Heart left ventricle (tissue), 16 donors: ENCODE results near the gene ANKRD52. TPM values are rescaled to one million over a fixed set of nuclear protein-coding genes. Genes with fewer than 3 reads are reported as not detected.
A peak's percentile ranks its signal among the peaks of the same experiment; 100 is the strongest.
"Not testable (repeated sequence)": the region's sequence is repeated elsewhere in the genome, so short reads cannot be mapped to it uniquely, and the experiment has no call there.

ENCODE experiments used
- ATAC-seq, 4 donors: fragments of 200-7000 bp; cut with Tn5 transposase; one replicate each; pipeline ENCODE4 v1.9.1; 2020 to 2022; ENCODE audit warnings: moderate library complexity in 4 of 4, mild to moderate bottlenecking in 3 of 4, moderate number of reproducible peaks in 1 of 4
- DNase-seq, 5 donors: peaks; one replicate each; pipeline ENCODE4 v3.0.0-alpha.2; 2020
- H3K27ac ChIP-seq, 12 donors: fragments of 200-600 bp; sonication (generic) in 4 of 12; one replicate each; pipeline versions ENCODE4 v1.5.0 to v1.8.0; 2016 to 2022; ENCODE audit warnings: mild to moderate bottlenecking in 2 of 12
- H3K27me3 ChIP-seq, 9 donors: fragments of 200-600 bp; sonication (generic) in 2 of 9; one replicate each; pipeline versions ENCODE4 v1.5.1 to v1.8.0; 2016 to 2022; ENCODE audit warnings: mild to moderate bottlenecking in 3 of 9
- H3K36me3 ChIP-seq, 9 donors: fragments of 200-600 bp; sonication (generic) in 2 of 9; one replicate each; pipeline versions ENCODE4 v1.5.0 to v1.8.0; 2018 to 2022; ENCODE audit warnings: mild to moderate bottlenecking in 2 of 9
- H3K4me1 ChIP-seq, 12 donors: fragments of 200-600 bp; sonication (generic) in 4 of 12; one replicate each; pipeline versions ENCODE4 v1.5.0 to v1.8.0; 2016 to 2022; ENCODE audit warnings: mild to moderate bottlenecking in 3 of 12
- H3K4me3 ChIP-seq, 12 donors: fragments of 200-600 bp; sonication (generic) in 4 of 12; one replicate each; pipeline versions ENCODE4 v1.5.0 to v1.8.0; 2017 to 2022; ENCODE audit warnings: mild to moderate bottlenecking in 9 of 12, moderate library complexity in 4 of 12
- H3K9me3 ChIP-seq, 12 donors: fragments of 200-600 bp; sonication (generic) in 4 of 12; one replicate each; pipeline versions ENCODE4 v1.5.0 to v1.8.0; 2016 to 2022; ENCODE audit warnings: mild to moderate bottlenecking in 1 of 12
- POLR2A ChIP-seq, 2 donors: fragments of 450-650 bp; IDR thresholded peaks; one replicate each; pipeline ENCODE4 v1.6.1; 2017; ENCODE audit warnings: antibody characterized with exemption in 2 of 2, mild to moderate bottlenecking in 2 of 2, moderate library complexity in 2 of 2
- WGBS, 4 donors: extraction: QIAGEN DNeasy Blood & Tissue Kit in 2 of 4; methylation state at CpG; one replicate each; pipeline versions ENCODE4 v1.1.5 to v1.1.7; 2013 to 2018; 5-methylcytosine and 5-hydroxymethylcytosine counted together
- intact Hi-C, 10 donors: fragments of 100-400 bp; cut with DNase I; formaldehyde crosslinking; loops; one replicate each; pipeline versions ENCODE4 v1.11.1 to v1.14.2; 2022
- polyA plus RNA-seq, 2 donors: library from polyadenylated mRNA; stranded (reverse); fragments of 200-250 nt; gene quantifications; one replicate each; pipeline ENCODE4 v1.2.3, GENCODE V29; 2013
- total RNA-seq, 9 donors: library from RNA; depleted of rRNA in 2 of 9; stranded (reverse); fragments of >200 nt in 2 of 9; fragmentation: NEBNext Ultra II Directional in 3 of 9; extraction: Animal tissue kit (Norgen Biotek cat#: 25700) in 3 of 9; gene quantifications; one replicate each; pipeline versions ENCODE4 v1.1.0 to v1.2.4, GENCODE V29; 2016 to 2023
- TF ChIP-seq, protein P1 (sequence below), 12 donors: fragments of 200-600 bp; sonication (generic) in 4 of 12; IDR thresholded peaks; one replicate each; pipeline versions ENCODE4 v1.5.0 to v1.8.0; 2018 to 2022; ENCODE audit warnings: antibody characterized with exemption in 12 of 12, mild to moderate bottlenecking in 5 of 12
- donor health status: ischemic (EF 13 %, LVEDD 7.1; RV severe dilation, severe dysfunction).
- donor health status: healthy with polysubstance abuse.
- donor health status: DM: no; HTN: yes; CAD: no.
- donor health status: DM: no; HTN: no; CAD: no.
- donor health status: ischemic (EF 25% LVEDD 6.9; RV normal size, moderate dysfunction).
- donor health status: ischemic (EF 25% LVEDD 5.7; RV mildly dilated, moderate dysfunction).
- donor health status: healthy.
- donor health status: DM: yes; HTN: yes; CAD: no.
- donor health status: ischemic (EF 35%, LVEDD 5.7; RV mildly dilated, moderate dysfunction).
- donor health status: nonischemic (EF 11% LVEDD 7.7; RV severe dilation, severe dysfunction).
- donor health status: DM: yes; HTN: yes; CAD: no.
- donor health status: PGD.
- donor health status: ischemic (EF 29% LVEDD 5.4; RV normal size, mild dysfunction).
- donor health status: nonischemic (EF 23%, LVEDD 6.1; RV moderate dilation, normal function).

Gene ANKRD52
- total and polyA plus RNA-seq, 11 donors: 12.2 to 40.6 (median 28.0) TPM

DNA sequence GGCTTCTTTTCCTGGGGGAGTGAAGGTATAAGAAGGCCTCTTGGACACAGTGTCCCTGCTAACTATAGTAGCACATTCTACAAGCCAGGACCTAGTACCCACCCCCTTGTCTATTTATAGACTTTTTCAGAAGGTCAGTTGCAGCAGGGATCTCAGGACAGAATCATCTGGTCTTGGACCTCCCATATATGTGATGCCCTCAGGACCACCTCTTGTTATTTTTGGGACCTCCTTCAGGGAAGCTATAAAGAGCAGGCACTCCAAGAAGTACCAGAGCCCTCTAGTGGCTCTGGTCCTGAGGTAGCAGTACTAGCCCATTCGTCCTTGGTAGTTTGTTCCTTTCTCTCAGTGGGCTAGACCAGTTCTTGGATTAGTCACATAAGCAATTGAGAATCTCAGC is 12.8 kb upstream of the ANKRD52 start:
- Histone ChIP-seq H3K4me3 (no peak overlapping the region), H3K27ac (peak overlapping the region; percentile 66 to 99 (median 82)), H3K36me3 (peaks cover 7 to 75% (median 68%) of the 10 kb centered on the region in 9 donors), H3K9me3 (no peaks in the 10 kb centered on the region), H3K27me3 (no peaks in the 10 kb centered on the region), H3K4me1 (peaks cover 0 to 50% (median 15%) of the 10 kb centered on the region in 12 donors)
- TF ChIP-seq POLR2A (IDR thresholded peaks at IDR 0.05): peak in 1 of 2 donors; percentile 39
- TF ChIP-seq, protein P1, sequence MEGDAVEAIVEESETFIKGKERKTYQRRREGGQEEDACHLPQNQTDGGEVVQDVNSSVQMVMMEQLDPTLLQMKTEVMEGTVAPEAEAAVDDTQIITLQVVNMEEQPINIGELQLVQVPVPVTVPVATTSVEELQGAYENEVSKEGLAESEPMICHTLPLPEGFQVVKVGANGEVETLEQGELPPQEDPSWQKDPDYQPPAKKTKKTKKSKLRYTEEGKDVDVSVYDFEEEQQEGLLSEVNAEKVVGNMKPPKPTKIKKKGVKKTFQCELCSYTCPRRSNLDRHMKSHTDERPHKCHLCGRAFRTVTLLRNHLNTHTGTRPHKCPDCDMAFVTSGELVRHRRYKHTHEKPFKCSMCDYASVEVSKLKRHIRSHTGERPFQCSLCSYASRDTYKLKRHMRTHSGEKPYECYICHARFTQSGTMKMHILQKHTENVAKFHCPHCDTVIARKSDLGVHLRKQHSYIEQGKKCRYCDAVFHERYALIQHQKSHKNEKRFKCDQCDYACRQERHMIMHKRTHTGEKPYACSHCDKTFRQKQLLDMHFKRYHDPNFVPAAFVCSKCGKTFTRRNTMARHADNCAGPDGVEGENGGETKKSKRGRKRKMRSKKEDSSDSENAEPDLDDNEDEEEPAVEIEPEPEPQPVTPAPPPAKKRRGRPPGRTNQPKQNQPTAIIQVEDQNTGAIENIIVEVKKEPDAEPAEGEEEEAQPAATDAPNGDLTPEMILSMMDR (IDR thresholded peaks at IDR 0.05): peak in 7 of 12 donors; percentile 11 to 50 (median 38)
- intact Hi-C loops: no loop called here
- DNase-seq (peak in 2 of 5 donors; percentile 18 to 29), ATAC-seq (peak; percentile 61 to 81 (median 70))
- 0 to 17% (median 14%) methylated on average over 1 of the region's 1 CpG for WGBS, 4 donors

DNA sequence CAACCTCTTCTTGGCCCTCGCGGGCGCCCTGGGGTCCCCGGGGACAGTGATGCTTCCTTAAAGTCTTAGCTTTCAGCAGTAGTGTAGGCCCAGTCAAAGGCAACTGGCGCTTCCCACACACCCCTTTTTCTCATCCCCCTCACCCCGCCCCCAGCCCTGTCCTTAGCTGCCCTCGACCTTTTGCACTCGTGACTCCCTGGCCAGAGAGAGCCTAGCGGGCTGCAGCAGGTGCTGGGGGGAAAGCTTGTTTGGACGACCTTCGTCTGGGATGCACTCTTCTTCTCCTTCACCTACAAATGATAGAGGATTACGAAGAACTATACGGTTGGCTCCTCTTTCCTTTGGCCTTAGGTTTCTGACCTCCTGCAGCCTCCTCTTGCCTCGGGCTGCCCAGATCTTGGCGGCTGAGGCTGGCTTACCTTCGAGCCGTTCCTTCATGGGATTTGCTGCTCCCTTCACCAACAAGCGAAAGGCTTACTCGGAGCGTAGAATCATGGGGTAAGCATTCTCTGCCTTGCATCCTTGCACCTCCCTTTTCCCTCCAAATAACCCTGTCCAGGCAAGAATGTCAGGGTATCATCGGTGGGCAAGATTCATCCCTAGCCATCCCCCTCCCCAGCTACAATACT is 9.4 kb upstream of the ANKRD52 start:
- WGBS, 4 donors: 16 to 18% (median 16%) methylated on average over 21 of the region's 21 CpGs
- DNase-seq: peak in 4 of 5 donors; percentile 54 to 72 (median 57)
- Histone ChIP-seq H3K4me3 (peak overlapping the region; percentile 56 to 91 (median 70)), H3K27me3 (no peaks in the 10 kb centered on the region), H3K4me1 (peaks cover 0 to 55% (median 16%) of the 10 kb centered on the region in 12 donors), H3K27ac (peak overlapping the region; percentile 90 to 99 (median 96)), H3K9me3 (no peaks in the 10 kb centered on the region), H3K36me3 (peaks cover 0 to 40% (median 33%) of the 10 kb centered on the region in 9 donors)
- intact Hi-C loops: loop anchor here in 2 of 10 donors (2.0 kb wide), 1 partner anchor 33 kb away; the partner anchor contains the start of gene CS (in 2 of the 2)
- TF ChIP-seq POLR2A (IDR thresholded peaks at IDR 0.05): no peak
- TF ChIP-seq, protein P1 (IDR thresholded peaks at IDR 0.05): no peak
- ATAC-seq: peak in 3 of 4 donors; percentile 42 to 55 (median 45)

DNA sequence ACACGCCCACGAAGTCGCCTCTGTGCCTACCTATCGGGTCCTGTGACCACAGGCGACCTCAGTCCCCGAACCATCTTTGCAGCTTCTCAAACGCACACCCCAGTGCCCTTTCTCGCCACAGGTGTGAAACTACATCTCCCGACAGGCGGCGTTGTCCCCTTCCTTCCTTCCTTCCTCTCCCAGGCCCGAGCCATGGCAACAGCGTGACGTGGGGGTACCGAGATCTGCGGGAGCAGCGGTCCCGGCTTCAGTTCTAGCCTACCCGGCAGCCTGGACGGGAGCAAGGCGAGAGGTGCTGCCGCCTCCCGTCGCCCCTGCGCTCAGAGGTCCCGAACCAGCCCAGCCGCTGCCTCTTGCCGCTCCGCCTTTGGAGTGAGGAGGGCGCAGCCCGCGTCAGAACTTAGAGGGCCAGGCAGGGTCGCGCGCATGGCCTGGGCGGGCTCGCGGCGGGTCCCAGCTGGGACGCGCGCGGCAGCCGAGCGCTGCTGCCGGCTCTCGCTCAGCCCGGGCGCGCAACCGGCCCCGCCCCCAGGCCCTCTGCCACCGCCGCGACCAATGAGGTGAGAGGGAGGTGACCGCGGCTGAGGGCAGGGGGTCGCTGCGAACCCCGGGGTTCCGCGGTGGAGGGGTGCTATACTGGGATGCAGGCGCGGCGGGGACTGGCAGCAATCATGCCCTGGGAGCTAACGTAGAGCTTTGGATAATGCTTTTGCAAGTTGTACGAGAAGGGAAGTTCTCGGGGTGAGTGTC is 8.7 kb upstream of the ANKRD52 start, which contains the start of gene COQ10A:
COQ10A (plus strand) TSS at position 250 of the 750 bp plus-strand sequence; CDS start at position 427, 177 bp downstream.
- peaks cover 0 to 33% (median 28%) of the 10 kb centered on the region in 9 donors for H3K36me3 ChIP-seq
- peak within 1 kb of the TSS; percentile 90 to 99 (median 96) for H3K27ac ChIP-seq
- peaks cover 0 to 48% (median 16%) of the 10 kb centered on the region in 12 donors for H3K4me1 ChIP-seq
- intact Hi-C loops: loop anchor here in 2 of 10 donors (2.0 kb wide), 1 partner anchor 34 kb away; the partner anchor contains the start of gene CS (in 2 of the 2)
- 0% methylated on average over 32 to 68 of the region's 68 CpGs for WGBS, 4 donors
- H3K27me3 ChIP-seq: no peaks in the 10 kb centered on the region
- DNase-seq (peak; percentile 91 to 95 (median 92)), ATAC-seq (peak; percentile 62 to 94 (median 90))
- H3K9me3 ChIP-seq: no peaks in the 10 kb centered on the region
- H3K4me3 ChIP-seq: peak within 1 kb of the TSS; percentile 56 to 91 (median 70)
- TF ChIP-seq POLR2A (IDR thresholded peaks at IDR 0.05): peak; percentile 36 to 96
- TF ChIP-seq, protein P1 (IDR thresholded peaks at IDR 0.05): peak; percentile 51 to 87 (median 65)

DNA sequence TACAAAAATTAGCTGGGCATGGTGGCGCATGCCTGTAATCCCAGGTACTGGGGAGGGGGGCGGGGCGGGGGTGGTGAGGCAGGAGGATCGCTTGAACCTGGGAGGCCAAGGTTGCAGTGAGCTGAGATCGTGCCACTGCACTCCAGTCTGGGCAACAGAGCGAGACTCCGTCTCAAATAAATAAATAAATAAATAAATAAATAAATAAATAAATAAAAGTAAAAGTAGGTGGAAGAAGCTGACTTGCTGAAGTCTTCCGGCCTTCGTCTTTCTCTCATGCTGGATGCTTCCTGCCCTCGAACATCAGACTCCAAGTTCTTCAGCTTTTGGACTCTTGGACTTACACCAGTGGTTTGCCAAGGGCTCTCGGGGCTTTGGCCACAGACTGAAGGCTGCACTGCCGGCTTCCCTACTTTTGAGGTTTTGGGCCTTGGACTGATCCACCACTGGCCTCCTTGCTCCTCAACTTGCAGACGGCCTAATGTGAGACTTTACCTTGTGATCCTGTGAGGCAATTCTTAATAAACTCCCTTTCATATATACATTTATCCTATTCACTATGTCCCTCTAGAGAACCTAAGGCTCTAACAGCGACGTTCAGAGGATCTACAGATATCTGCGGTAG is 8.0 kb upstream of the ANKRD52 start:
- peak overlapping the region; percentile 56 to 91 (median 70) for H3K4me3 ChIP-seq
- H3K27ac ChIP-seq: peak overlapping the region; percentile 90 to 99 (median 96)
- WGBS, 4 donors: 56 to 59% (median 57%) methylated on average over 16 of the region's 16 CpGs
- H3K27me3 ChIP-seq, H3K9me3 ChIP-seq, DNase-seq, ATAC-seq: not testable (repeated sequence)
- peaks cover 0 to 47% (median 14%) of the 10 kb centered on the region in 12 donors for H3K4me1 ChIP-seq
- intact Hi-C loops: loop anchor here in 2 of 10 donors (2.0 kb wide), 1 partner anchor 35 kb away; the partner anchor contains the start of gene CS (in 2 of the 2)
- H3K36me3 ChIP-seq: peaks cover 0 to 27% (median 22%) of the 10 kb centered on the region in 9 donors

DNA sequence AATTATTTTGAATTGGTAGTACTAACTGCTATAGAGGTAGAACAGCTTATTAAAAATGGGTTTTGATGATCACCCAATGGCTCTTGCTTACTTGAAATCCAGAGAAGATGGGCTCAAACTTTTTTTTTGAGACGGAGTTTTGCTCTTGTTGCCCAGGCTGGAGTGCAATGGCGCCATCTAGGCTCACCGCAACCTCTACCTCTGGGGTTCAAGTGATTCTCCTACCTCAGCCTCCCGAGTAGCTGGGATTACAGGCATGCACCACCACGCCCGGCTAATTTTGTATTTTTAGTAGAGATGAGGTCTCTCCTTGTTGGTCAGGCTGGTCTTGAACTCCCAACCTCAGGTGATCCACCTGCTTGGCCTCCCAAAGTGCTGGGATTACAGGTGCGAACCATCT is 4.8 kb upstream of the ANKRD52 start:
- WGBS, 4 donors: 90 to 95% (median 91%) methylated on average over 7 of the region's 7 CpGs
- H3K36me3 ChIP-seq, H3K27ac ChIP-seq, H3K27me3 ChIP-seq, ATAC-seq, H3K9me3 ChIP-seq, H3K4me3 ChIP-seq, intact Hi-C loops, DNase-seq: not testable (repeated sequence)
- peaks cover 0 to 28% (median 16%) of the 10 kb centered on the region in 12 donors for H3K4me1 ChIP-seq
